MCF 10A (cell line): ENCODE data around the gene MRPS16. TPM values are rescaled to one million over a fixed set of nuclear protein-coding genes. Genes with fewer than 3 reads are reported as not detected.

Experiments used
- BruUV-seq: library from RNA; stranded (reverse); fragments of 400-500 nt; replicated peaks from 2 replicates; lab custom pipeline; 2021; lab: Mats Ljungman, UMichigan
- CTCF ChIA-PET: fragments of 300-600 bp; sonication (Branson Sonifier 250); formaldehyde crosslinking; extraction: SDS; loops from one replicate; lab custom pipeline; 2021; ENCODE audit warnings: antibody characterized with exemption, inconsistent platforms; lab: Yijun Ruan, JAX
- POLR2A ChIA-PET: fragments of 300-600, 350-650 bp; sonication (Branson Sonifier 250); formaldehyde crosslinking; extraction: SDS; loops from one replicate; lab custom pipeline; 2020; ENCODE audit warnings: antibody characterized with exemption, inconsistent platforms; lab: Yijun Ruan, JAX
- DNase-seq: peaks from one replicate; pipeline ENCODE4 v3.0.0-alpha.2; 2018; ENCODE audit not compliant: unreplicated experiment
- H3K27ac Mint-ChIP-seq: one replicate; pipeline ENCODE4 v1.8.0; 2022; ENCODE audit warnings: mild to moderate bottlenecking, low read depth, mixed read lengths; ENCODE audit not compliant: unreplicated experiment
- H3K27me3 Mint-ChIP-seq: one replicate; pipeline ENCODE4 v1.8.0; 2022; ENCODE audit warnings: mixed read lengths; ENCODE audit not compliant: insufficient read depth, unreplicated experiment
- H3K36me3 Mint-ChIP-seq: one replicate; pipeline ENCODE4 v1.8.0; 2022; ENCODE audit warnings: mild to moderate bottlenecking, moderate library complexity, mixed read lengths; ENCODE audit not compliant: insufficient read depth, unreplicated experiment
- H3K4me1 Mint-ChIP-seq: one replicate; pipeline ENCODE4 v1.8.0; 2022; ENCODE audit warnings: mixed read lengths; ENCODE audit not compliant: insufficient read depth, unreplicated experiment
- H3K4me3 Mint-ChIP-seq: one replicate; pipeline ENCODE4 v1.8.0; 2022; ENCODE audit warnings: mild to moderate bottlenecking, moderate library complexity, mixed read lengths; ENCODE audit not compliant: unreplicated experiment
- H3K9me3 Mint-ChIP-seq: one replicate; pipeline ENCODE4 v1.8.0; 2022; ENCODE audit warnings: mixed read lengths; ENCODE audit not compliant: unreplicated experiment
- CTCF ChIP-seq: fragments of 200-600 bp; IDR thresholded peaks from one replicate; pipeline ENCODE4 v1.8.0; 2022; ENCODE audit warnings: antibody characterized with exemption, mild to moderate bottlenecking; ENCODE audit not compliant: unreplicated experiment
- intact Hi-C: fragments of 100-400 bp; cut with micrococcal nuclease; formaldehyde crosslinking; loops from 2 replicates; pipeline ENCODE4 v1.14.1; 2022
- total RNA-seq: library from RNA; stranded (reverse); gene quantifications from 2 replicates; pipeline ENCODE4 v1.2.3, GENCODE V29; 2022

Gene MRPS16
- total RNA-seq, 1 experiment from 2014 or later = 203 TPM

GRCh38 chr10:73210395-73211105 lies 41.9 kb downstream of the MRPS16 start:
- BruUV-seq = no TSS peak
- intact Hi-C loops = no loop called here
- no peak overlapping the region for H3K4me3 Mint-ChIP-seq
- DNase-seq = no peak
- H3K27ac Mint-ChIP-seq = no peak overlapping the region
- no peak for TF ChIP-seq CTCF
- ChIA-PET CTCF (interaction anchor here (0.9 kb wide), 1 partner anchor 15 kb away, joined by 3 read pairs; no protein-coding TSS in a partner anchor), POLR2A (interaction anchor here (0.5 to 0.9 kb wide), 3 partner anchors 38 to 164 kb away, joined by 3 read pairs; no protein-coding TSS in a partner anchor)
- H3K36me3 Mint-ChIP-seq = peaks cover 23% of the 10 kb centered on the region
- H3K27me3 Mint-ChIP-seq = no peaks in the 10 kb centered on the region
- no peaks in the 10 kb centered on the region for H3K4me1 Mint-ChIP-seq
- peaks cover 7% of the 10 kb centered on the region for H3K9me3 Mint-ChIP-seq

DNA sequence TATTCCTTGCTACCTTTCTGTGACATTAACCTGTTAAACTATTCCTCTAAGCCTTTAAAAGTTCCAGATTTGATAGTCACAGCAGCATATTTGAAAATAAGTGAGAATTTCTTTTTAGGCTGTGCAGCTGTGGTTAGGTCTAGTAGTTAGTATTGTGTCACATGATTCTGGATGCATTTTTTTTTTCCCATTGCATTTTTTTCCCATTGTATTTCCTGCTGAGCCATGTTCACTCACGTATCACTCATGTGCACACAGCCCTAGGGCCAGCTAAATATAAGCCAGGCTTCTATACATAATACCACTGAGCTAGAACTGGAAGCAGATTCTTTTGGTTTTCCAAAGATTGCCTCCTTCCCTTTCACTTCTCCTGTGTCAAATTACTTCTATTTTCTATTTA lies 42.7 kb downstream of the MRPS16 start:
- ChIA-PET CTCF (no interaction called here), POLR2A (interaction anchor here (0.5 to 0.9 kb wide), 3 partner anchors 39 to 165 kb away, joined by 3 read pairs; no protein-coding TSS in a partner anchor)
- TF ChIP-seq CTCF = no peak
- no peaks in the 10 kb centered on the region for H3K27me3 Mint-ChIP-seq
- H3K27ac Mint-ChIP-seq = no peak overlapping the region
- H3K36me3 Mint-ChIP-seq = peaks cover 23% of the 10 kb centered on the region
- no TSS peak for BruUV-seq
- peak; percentile 7 for DNase-seq
- peaks cover 8% of the 10 kb centered on the region for H3K9me3 Mint-ChIP-seq
- H3K4me3 Mint-ChIP-seq = no peak overlapping the region
- H3K4me1 Mint-ChIP-seq = no peaks in the 10 kb centered on the region
- intact Hi-C loops = no loop called here

GRCh38 chr10:73207883-73208282 lies 44.6 kb downstream of the MRPS16 start:
- BruUV-seq = no TSS peak
- intact Hi-C loops = no loop called here
- DNase-seq = no peak
- H3K27me3 Mint-ChIP-seq = no peaks in the 10 kb centered on the region
- H3K9me3 Mint-ChIP-seq = peaks cover 8% of the 10 kb centered on the region
- CTCF ChIA-PET = no interaction called here
- H3K4me3 Mint-ChIP-seq = no peak overlapping the region
- H3K36me3 Mint-ChIP-seq = peaks cover 19% of the 10 kb centered on the region
- no peak overlapping the region for H3K27ac Mint-ChIP-seq
- TF ChIP-seq CTCF = no peak
- H3K4me1 Mint-ChIP-seq = no peaks in the 10 kb centered on the region
- POLR2A ChIA-PET = no interaction called here

DNA sequence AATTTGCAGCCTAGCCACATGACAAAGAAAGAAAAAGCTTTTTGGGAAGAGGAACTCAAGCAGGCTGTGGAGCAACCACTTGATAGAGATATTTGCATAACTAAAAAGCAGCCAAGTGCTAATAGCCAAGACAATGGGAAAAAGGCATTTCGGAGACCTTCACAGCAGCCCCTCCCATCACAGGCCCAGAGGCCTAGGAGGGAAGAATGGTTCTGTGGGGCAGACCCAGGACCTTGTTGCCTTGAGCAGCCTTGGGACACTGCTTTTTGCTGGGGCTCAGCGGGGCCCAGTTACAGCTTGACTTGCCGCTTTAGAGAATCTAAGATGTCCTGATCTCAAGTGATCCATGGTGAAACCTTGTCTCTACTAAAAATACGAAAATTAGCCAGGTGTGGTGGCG lies 46.1 kb downstream of the MRPS16 start:
- intact Hi-C loops = no loop called here
- DNase-seq = no peak
- Mint-ChIP-seq H3K4me3 (no peak overlapping the region), H3K27me3 (no peaks in the 10 kb centered on the region), H3K27ac (no peak overlapping the region), H3K4me1 (no peaks in the 10 kb centered on the region), H3K36me3 (peaks cover 20% of the 10 kb centered on the region), H3K9me3 (peaks cover 8% of the 10 kb centered on the region)
- BruUV-seq = no TSS peak
- CTCF ChIA-PET = no interaction called here
- POLR2A ChIA-PET = no interaction called here
- no peak for TF ChIP-seq CTCF
